IMR-90 (cell line): ENCODE measurements around the gene SLC37A3. TPM values are rescaled to one million over a fixed set of nuclear protein-coding genes. Genes with fewer than 3 reads are reported as not detected.

Experiments
- ATAC-seq: fragments of 200-7000 bp; cut with Tn5 transposase; 2 replicates; pipeline ENCODE4 v1.9.1; 2020; ENCODE audit warnings: low read depth, mild to moderate bottlenecking, moderate library complexity
- BruUV-seq: library from RNA; stranded (reverse); fragments of 400-500 nt; replicated peaks from 2 replicates; lab custom pipeline; 2021; lab: Mats Ljungman, UMichigan
- CTCF ChIA-PET: fragments of 300-600 bp; formaldehyde crosslinking; extraction: SDS; loops from one replicate; lab custom pipeline; 2021; ENCODE audit warnings: antibody characterized with exemption; lab: Yijun Ruan, JAX
- POLR2A ChIA-PET: fragments of 300-600 bp; sonication (Branson Sonifier 250); formaldehyde crosslinking; loops from one replicate; lab custom pipeline; 2022; ENCODE audit warnings: antibody characterized with exemption; ENCODE audit not compliant: unreplicated experiment; lab: Charles Lee
- DNase-seq: peaks from one replicate; pipeline ENCODE4 v3.0.0; 2013
- H2AFZ ChIP-seq: replicated peaks from 2 replicates; pipeline ENCODE3; 2013; ENCODE audit warnings: low read length, mild to moderate bottlenecking; ENCODE audit not compliant: poor library complexity
- H2AK5ac ChIP-seq: 2 replicates; pipeline ENCODE4 v1.6.1; 2013; ENCODE audit warnings: low read depth, low read length, inconsistent platforms
- H2AK9ac ChIP-seq: replicated peaks from 2 replicates; pipeline ENCODE3; 2013; ENCODE audit warnings: mild to moderate bottlenecking, low read depth, low read length, moderate library complexity; ENCODE audit not compliant: poor library complexity
- H2BK120ac ChIP-seq: 2 replicates; pipeline ENCODE4 v1.6.1; 2013; ENCODE audit warnings: low read depth, low read length, inconsistent platforms
- H2BK15ac ChIP-seq: 3 replicates; pipeline ENCODE4 v1.6.1; 2013; ENCODE audit warnings: low read depth, low read length, inconsistent platforms
- H2BK20ac ChIP-seq: 2 replicates; pipeline ENCODE4 v1.6.1; 2013; ENCODE audit warnings: low read depth, mild to moderate bottlenecking, inconsistent platforms, low read length, moderate library complexity
- H2BK5ac ChIP-seq: 2 replicates; pipeline ENCODE4 v1.6.1; 2013; ENCODE audit warnings: mild to moderate bottlenecking, low read depth, low read length, inconsistent platforms; ENCODE audit not compliant: poor library complexity, severe bottlenecking
- H3K14ac ChIP-seq: replicated peaks from 2 replicates; pipeline ENCODE4 v1.6.1; 2013; ENCODE audit warnings: low read depth, low read length, inconsistent platforms
- H3K18ac ChIP-seq: 2 replicates; pipeline ENCODE4 v1.6.1; 2013; ENCODE audit warnings: low read depth, low read length, control low read depth
- H3K23ac ChIP-seq: 2 replicates; pipeline ENCODE4 v1.6.1; 2013; ENCODE audit warnings: low read depth, low read length, inconsistent platforms
- H3K27ac ChIP-seq: 2 replicates; pipeline ENCODE4 v1.5.1; 2013; ENCODE audit warnings: mild to moderate bottlenecking, control low read depth, low read length; ENCODE audit not compliant: insufficient read depth
- H3K27me3 ChIP-seq: 2 replicates; pipeline ENCODE4 v1.6.1; 2013; ENCODE audit warnings: low read length; ENCODE audit not compliant: control insufficient read depth, insufficient read depth
- H3K36me3 ChIP-seq: 2 replicates; pipeline ENCODE4 v1.6.1; 2013; ENCODE audit warnings: low read length, mixed read lengths; ENCODE audit not compliant: control insufficient read depth, insufficient read depth
- H3K4ac ChIP-seq: 2 replicates; pipeline ENCODE4 v1.6.1; 2013; ENCODE audit warnings: low read depth, low read length, inconsistent platforms
- H3K4me1 ChIP-seq: 2 replicates; pipeline ENCODE4 v1.6.1; 2013; ENCODE audit warnings: low read length, mixed read lengths; ENCODE audit not compliant: control insufficient read depth, insufficient read depth
- H3K4me2 ChIP-seq: 2 replicates; pipeline ENCODE4 v1.6.1; 2013; ENCODE audit warnings: low read depth, mild to moderate bottlenecking, control low read depth, low read length, moderate library complexity
- H3K4me3 ChIP-seq: 2 replicates; pipeline ENCODE4 v1.5.1; 2013; ENCODE audit warnings: low read depth, mild to moderate bottlenecking, control low read depth, low read length, moderate library complexity; ENCODE audit not compliant: insufficient read depth
- H3K56ac ChIP-seq: 2 replicates; pipeline ENCODE4 v1.6.1; 2013; ENCODE audit warnings: low read length, inconsistent platforms; ENCODE audit not compliant: insufficient read depth; ENCODE audit errors: extremely low read depth
- H3K79me1 ChIP-seq, 2 experiments: 2 replicates each; pipeline ENCODE4 v1.6.1; 2013; ENCODE audit warnings: low read length in 2 of 2, inconsistent platforms in 1 of 2, low read depth in 1 of 2
- H3K9ac ChIP-seq: 2 replicates; pipeline ENCODE4 v1.6.1; 2013; ENCODE audit warnings: low read depth, low read length, control low read depth
- H3K9me1 ChIP-seq: 2 replicates; pipeline ENCODE4 v1.6.1; 2013; ENCODE audit warnings: low read length, inconsistent platforms; ENCODE audit not compliant: insufficient read depth
- H3K9me3 ChIP-seq: 2 replicates; pipeline ENCODE4 v1.6.1; 2013; ENCODE audit warnings: low read length; ENCODE audit not compliant: control insufficient read depth, insufficient read depth
- H4K20me1 ChIP-seq: 2 replicates; pipeline ENCODE4 v1.6.1; 2013; ENCODE audit warnings: low read length, inconsistent platforms; ENCODE audit not compliant: insufficient read depth
- H4K5ac ChIP-seq: 2 replicates; pipeline ENCODE4 v1.6.1; 2013; ENCODE audit warnings: mild to moderate bottlenecking, low read depth, low read length, control low read depth
- H4K8ac ChIP-seq, 2 experiments: 2 replicates each; pipeline ENCODE4 v1.6.1; 2013; ENCODE audit warnings: low read depth in 2 of 2, low read length in 2 of 2, control low read depth in 1 of 2, inconsistent platforms in 1 of 2
- H4K91ac ChIP-seq: 2 replicates; pipeline ENCODE4 v1.6.1; 2013; ENCODE audit warnings: low read depth, low read length, inconsistent platforms; ENCODE audit not compliant: insufficient read depth
- NFE2L2 ChIP-seq: fragments of 150-350 bp; IDR thresholded peaks from 2 replicates; pipeline ENCODE4 v1.6.1; 2016; ENCODE audit warnings: low read depth, mild to moderate bottlenecking, low read length
- POLR2A ChIP-seq: IDR thresholded peaks from 2 replicates; pipeline ENCODE4 v1.6.1; 2012; ENCODE audit warnings: mild to moderate bottlenecking, low read depth, low read length
- RAD21 ChIP-seq: IDR thresholded peaks from 2 replicates; pipeline ENCODE4 v1.6.1; 2012; ENCODE audit warnings: low read length, improper control_type of control experiment
- RCOR1 ChIP-seq: IDR thresholded peaks from 2 replicates; pipeline ENCODE4 v1.6.1; 2012; ENCODE audit warnings: mild to moderate bottlenecking, low read length, improper control_type of control experiment; ENCODE audit not compliant: insufficient replicate concordance
- WGBS, 2 experiments: methylation state at CpG; one replicate each; pipeline versions ENCODE4 v1.1.5 to v1.1.7; 2013; ENCODE audit warnings: missing lambda C conversion rate in 2 of 2; ENCODE audit not compliant: insufficient read length in 1 of 2; ENCODE audit errors: extremely low coverage in 2 of 2; 5-methylcytosine and 5-hydroxymethylcytosine counted together
- dilution Hi-C: fragments of 300-500 bp; cut with HindIII; formaldehyde crosslinking; loops from one replicate; pipeline ENCODE4 v1.14.3; 2018; ENCODE audit warnings: low sequenced_read_pairs; ENCODE audit not compliant: unreplicated experiment
- in situ Hi-C: fragments of 300-500 bp; cut with MboI; formaldehyde crosslinking; loops from 3 replicates; pipeline ENCODE4 v1.14.3; 2019; ENCODE audit warnings: low sequenced_read_pairs, inconsistent platforms, mixed read lengths
- intact Hi-C: fragments of 100-400 bp; cut with micrococcal nuclease; formaldehyde crosslinking; loops from 2 replicates; pipeline ENCODE4 v1.10.0; 2022
- polyA plus RNA-seq, 3 experiments: library from polyadenylated mRNA; depleted of rRNA; stranded (reverse); fragments of >200 nt; gene quantifications; 2 replicates each; pipeline ENCODE4 v1.2.3, GENCODE V29; 2012; ENCODE audit warnings: low replicate concordance in 1 of 3
- total RNA-seq: library from RNA; depleted of rRNA; stranded (reverse); fragments of >200 nt; gene quantifications from 2 replicates; pipeline ENCODE4 v1.2.3, GENCODE V29; 2012

SLC37A3 gene
- total and polyA plus RNA-seq, 2 of the 4 experiments (the other 2 are of a cell fraction), result 43.2 to 45.3 TPM

- Histone ChIP-seq H3K4me2 (no peak overlapping the region), H3K79me1 (no peaks in the 10 kb centered on the region), H3K27ac (no peak overlapping the region), H2AFZ (no peak overlapping the region), H4K20me1 (no peaks in the 10 kb centered on the region), H3K36me3 (no peaks in the 10 kb centered on the region), H3K4me1 (peaks cover 12% of the 10 kb centered on the region), H3K14ac (no peak overlapping the region), H3K4ac (no peak overlapping the region), H2BK15ac (no peak overlapping the region), H3K9me1 (peaks cover 3% of the 10 kb centered on the region; the same call in 1 of the 2 replicates), H2BK5ac (no peak overlapping the region), H3K23ac (no peak overlapping the region), H3K9me3 (no peaks in the 10 kb centered on the region), H2AK5ac (no peak overlapping the region), H2BK120ac (no peak overlapping the region), H3K27me3 (no peaks in the 10 kb centered on the region), H3K18ac (no peak overlapping the region), H4K91ac (no peak overlapping the region), H4K8ac (no peak overlapping the region), H4K5ac (no peak overlapping the region), H2BK20ac (no peak overlapping the region), H3K56ac (no peak overlapping the region), H3K4me3 (no peak overlapping the region), H3K9ac (no peak overlapping the region), H2AK9ac (no peak overlapping the region)
- in situ Hi-C loops (no loop called here), dilution Hi-C loops (no loop called here), intact Hi-C loops (no loop called here)
- ATAC-seq, result no peak
- WGBS, 2 experiments, result 78% methylated on average over 1 of the region's 7 CpGs; no CpG with 5 or more reads in 1 of the 2 experiments
- no peak for DNase-seq
- ChIA-PET POLR2A (no interaction called here), CTCF (no interaction called here)
- BruUV-seq, result no TSS peak
- no peak for TF ChIP-seq RCOR1
- no peak for TF ChIP-seq NFE2L2
- TF ChIP-seq POLR2A, result no peak
- TF ChIP-seq RAD21, result no peak
Measured at GRCh38 chr7:140317999-140318398, 80.3 kb downstream of the SLC37A3 start.
